ENCODE results near the gene NEBL. TPM values are rescaled to one million over a fixed set of nuclear protein-coding genes. Genes with fewer than 3 reads are reported as not detected.

The NEBL gene
- total and polyA plus RNA-seq, 11 donors = 187 to 855 (median 579) TPM

- no peak overlapping the region for H3K4me3 ChIP-seq
- WGBS, 4 donors = 46 to 60% (median 51%) methylated on average over 2 of the region's 2 CpGs
- no peak for TF ChIP-seq CTCF (IDR thresholded peaks at IDR 0.05)
- no peak for TF ChIP-seq POLR2A (IDR thresholded peaks at IDR 0.05)
- peak in 1 of 4 donors; percentile 33 for ATAC-seq
- no peak for DNase-seq
- no peaks in the 10 kb centered on the region for H3K27me3 ChIP-seq
- H3K36me3 ChIP-seq = peaks cover 0 to 98% (median 24%) of the 10 kb centered on the region in 9 donors
- H3K4me1 ChIP-seq = peaks cover 0 to 30% (median 0%) of the 10 kb centered on the region in 12 donors
- intact Hi-C loops (cut with DNase I) = no loop called here
- H3K9me3 ChIP-seq = no peaks in the 10 kb centered on the region
- H3K27ac ChIP-seq = no peak overlapping the region
Observed at GRCh38 chr10:20811131-20811530, 86.0 kb downstream of the NEBL start.

GRCh38 chr10:20809631-20810030 lies 87.5 kb downstream of the NEBL start:
- no peak for ATAC-seq
- intact Hi-C loops (cut with DNase I) = no loop called here
- H3K36me3 ChIP-seq = peaks cover 0 to 98% (median 21%) of the 10 kb centered on the region in 9 donors
- H3K4me1 ChIP-seq = peaks cover 0 to 30% (median 0%) of the 10 kb centered on the region in 12 donors
- no peaks in the 10 kb centered on the region for H3K9me3 ChIP-seq
- no peak for DNase-seq
- no peak overlapping the region for H3K27ac ChIP-seq
- no peak overlapping the region for H3K4me3 ChIP-seq
- TF ChIP-seq CTCF (IDR thresholded peaks at IDR 0.05) (no peak), POLR2A (IDR thresholded peaks at IDR 0.05) (no peak)
- H3K27me3 ChIP-seq = no peaks in the 10 kb centered on the region
- WGBS, 4 donors = 67 to 74% (median 73%) methylated on average over 2 of the region's 2 CpGs

GRCh38 chr10:20806487-20806886 lies 90.6 kb downstream of the NEBL start:
- Histone ChIP-seq H3K9me3 (no peaks in the 10 kb centered on the region), H3K27me3 (no peaks in the 10 kb centered on the region), H3K4me1 (peaks cover 0 to 6% (median 0%) of the 10 kb centered on the region in 12 donors), H3K27ac (no peak overlapping the region), H3K4me3 (no peak overlapping the region), H3K36me3 (peaks cover 0 to 100% (median 25%) of the 10 kb centered on the region in 9 donors)
- ATAC-seq = peak in 1 of 4 donors; percentile 6
- intact Hi-C loops (cut with DNase I) = no loop called here
- DNase-seq = no peak
- WGBS, 4 donors = 84 to 90% (median 86%) methylated on average over 3 of the region's 3 CpGs
- TF ChIP-seq POLR2A (IDR thresholded peaks at IDR 0.05) = no peak
- TF ChIP-seq CTCF (IDR thresholded peaks at IDR 0.05) = no peak

- Histone ChIP-seq H3K27ac (no peak overlapping the region), H3K4me1 (peaks cover 0 to 14% (median 2%) of the 10 kb centered on the region in 12 donors), H3K9me3 (no peaks in the 10 kb centered on the region), H3K36me3 (peaks cover 0 to 80% (median 9%) of the 10 kb centered on the region in 9 donors), H3K4me3 (no peak overlapping the region), H3K27me3 (no peaks in the 10 kb centered on the region)
- intact Hi-C loops (cut with DNase I) = no loop called here
- ATAC-seq (no peak), DNase-seq (no peak)
- WGBS, 4 donors = 46 to 96% (median 81%) methylated on average over 4 of the region's 4 CpGs
- TF ChIP-seq POLR2A (IDR thresholded peaks at IDR 0.05) (no peak), CTCF (IDR thresholded peaks at IDR 0.05) (no peak)
Observed at GRCh38 chr10:20797290-20797689, 99.8 kb downstream of the NEBL start.
